Gastrocnemius medialis (tissue), 4 donors: ENCODE measurements around the gene ELF2. TPM values are rescaled to one million over a fixed set of nuclear protein-coding genes. Genes with fewer than 3 reads are reported as not detected.
"Not testable (repeated sequence)": the region's sequence is repeated elsewhere in the genome, so short reads cannot be mapped to it uniquely, and the experiment has no call there.

Experiments used
- ATAC-seq, 2 donors: fragments of 150-250 bp; one replicate each; pipeline ENCODE4 v1.9.1; 2016
- DNase-seq, 2 donors: peaks; one replicate each; pipeline ENCODE4 v3.0.0-alpha.2; 2019
- H3K27ac ChIP-seq, 4 donors: fragments of 200-600 bp; sonication (generic); 1 replicate in 1 of 4; 2 replicates in 3 of 4; pipeline ENCODE4 v1.5.1; 2016 to 2018; ENCODE audit warnings: mild to moderate bottlenecking in 2 of 4, moderate library complexity in 1 of 4
- H3K27me3 ChIP-seq, 3 donors: fragments of 200-600 bp; sonication (generic) in 2 of 3; 1 replicate in 1 of 3; 2 replicates in 2 of 3; pipeline versions ENCODE4 v1.5.1 to v1.6.0; 2016 to 2019; ENCODE audit warnings: mild to moderate bottlenecking in 1 of 3, moderate library complexity in 1 of 3
- H3K36me3 ChIP-seq, 2 donors: fragments of 200-600 bp; sonication (generic) in 1 of 2; one replicate each; pipeline ENCODE4 v1.5.1; 2017 to 2018
- H3K4me1 ChIP-seq, 2 donors: fragments of 200-600 bp; sonication (generic) in 1 of 2; one replicate each; pipeline ENCODE4 v1.5.1; 2016 to 2017; ENCODE audit warnings: mild to moderate bottlenecking in 2 of 2
- H3K4me3 ChIP-seq, 4 donors: fragments of 200-600 bp; sonication (generic) in 3 of 4; 1 replicate in 1 of 4; 2 replicates in 3 of 4; pipeline ENCODE4 v1.5.1; 2016 to 2019; ENCODE audit warnings: mild to moderate bottlenecking in 2 of 4
- H3K9me3 ChIP-seq, 3 donors: fragments of 200-600 bp; sonication (generic) in 2 of 3; 1 replicate in 1 of 3; 2 replicates in 2 of 3; pipeline ENCODE4 v1.5.1; 2016 to 2019
- POLR2A ChIP-seq, 2 donors: fragments of 450-650 bp; IDR thresholded peaks; one replicate each; pipeline ENCODE4 v1.6.1; 2017; ENCODE audit warnings: antibody characterized with exemption in 2 of 2, mild to moderate bottlenecking in 2 of 2, moderate library complexity in 2 of 2
- in situ Hi-C, 4 donors: fragments of 200-750 bp; cut with MboI; loops; one replicate each; pipeline versions ENCODE4 v1.15.0 to v1.8.0; 2017; ENCODE audit warnings: low sequenced_read_pairs in 4 of 4
- intact Hi-C: fragments of 100-400 bp; cut with DNase I; formaldehyde crosslinking; loops from one replicate; pipeline ENCODE4 v1.15.1; 2023; ENCODE audit warnings: low total_unique reads
- total RNA-seq, 4 donors: library from RNA; depleted of rRNA; stranded (reverse); fragments of >200 nt; gene quantifications; one replicate each; pipeline versions ENCODE4 v1.1.0 to v1.2.3, GENCODE V29; 2016
- TF ChIP-seq, protein P1 (sequence below), 5 experiments: fragments of 450-650 bp in 3 of 5; fragments of 200-600 bp in 2 of 5; sonication (generic) in 2 of 5; IDR thresholded peaks in 4 of 5; conservative IDR thresholded peaks in 1 of 5; 1 replicate in 4 of 5; 2 replicates in 1 of 5; pipeline ENCODE4 v1.5.1; 2016 to 2019; ENCODE audit warnings: antibody characterized with exemption in 5 of 5, mild to moderate bottlenecking in 3 of 5, moderate library complexity in 3 of 5

The ELF2 gene
- total RNA-seq, 4 donors from 2014 or later: 22.1 to 41.4 (median 29.7) TPM

GRCh38 chr4:139118365-139118764, 58.7 kb downstream of the ELF2 start:
- in situ Hi-C loops: no loop called here

GRCh38 chr4:139115226-139115625, 61.8 kb downstream of the ELF2 start:
- intact Hi-C loops: no loop called here
- H3K27me3 ChIP-seq: no peaks in the 10 kb centered on the region
- no peaks in the 10 kb centered on the region for H3K9me3 ChIP-seq
- no peak for ATAC-seq
- H3K27ac ChIP-seq: no peak overlapping the region
- in situ Hi-C loops: no loop called here
- H3K4me3 ChIP-seq: no peak overlapping the region
- peaks cover 0 to 10% of the 10 kb centered on the region in 2 donors for H3K36me3 ChIP-seq
- TF ChIP-seq, protein P1, sequence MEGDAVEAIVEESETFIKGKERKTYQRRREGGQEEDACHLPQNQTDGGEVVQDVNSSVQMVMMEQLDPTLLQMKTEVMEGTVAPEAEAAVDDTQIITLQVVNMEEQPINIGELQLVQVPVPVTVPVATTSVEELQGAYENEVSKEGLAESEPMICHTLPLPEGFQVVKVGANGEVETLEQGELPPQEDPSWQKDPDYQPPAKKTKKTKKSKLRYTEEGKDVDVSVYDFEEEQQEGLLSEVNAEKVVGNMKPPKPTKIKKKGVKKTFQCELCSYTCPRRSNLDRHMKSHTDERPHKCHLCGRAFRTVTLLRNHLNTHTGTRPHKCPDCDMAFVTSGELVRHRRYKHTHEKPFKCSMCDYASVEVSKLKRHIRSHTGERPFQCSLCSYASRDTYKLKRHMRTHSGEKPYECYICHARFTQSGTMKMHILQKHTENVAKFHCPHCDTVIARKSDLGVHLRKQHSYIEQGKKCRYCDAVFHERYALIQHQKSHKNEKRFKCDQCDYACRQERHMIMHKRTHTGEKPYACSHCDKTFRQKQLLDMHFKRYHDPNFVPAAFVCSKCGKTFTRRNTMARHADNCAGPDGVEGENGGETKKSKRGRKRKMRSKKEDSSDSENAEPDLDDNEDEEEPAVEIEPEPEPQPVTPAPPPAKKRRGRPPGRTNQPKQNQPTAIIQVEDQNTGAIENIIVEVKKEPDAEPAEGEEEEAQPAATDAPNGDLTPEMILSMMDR (IDR thresholded peaks at IDR 0.05 in 4 of 5, conservative IDR thresholded peaks at IDR 0.05 in 1 of 5): no peak
- TF ChIP-seq POLR2A (IDR thresholded peaks at IDR 0.05): no peak
- DNase-seq: no peak
- H3K4me1 ChIP-seq: no peaks in the 10 kb centered on the region

More at GRCh38 chr4:139118365-139118764, 58.7 kb downstream of the ELF2 start:
- no peaks in the 10 kb centered on the region for H3K4me1 ChIP-seq
- intact Hi-C loops: no loop called here
- no peak overlapping the region for H3K4me3 ChIP-seq
- no peaks in the 10 kb centered on the region for H3K27me3 ChIP-seq
- H3K27ac ChIP-seq: no peak overlapping the region
- H3K36me3 ChIP-seq: peaks cover 0 to 10% of the 10 kb centered on the region in 2 donors
- DNase-seq: no peak
- no peaks in the 10 kb centered on the region for H3K9me3 ChIP-seq
- TF ChIP-seq POLR2A (IDR thresholded peaks at IDR 0.05): no peak
- TF ChIP-seq, protein P1 (IDR thresholded peaks at IDR 0.05 in 4 of 5, conservative IDR thresholded peaks at IDR 0.05 in 1 of 5): no peak
- no peak for ATAC-seq

DNA sequence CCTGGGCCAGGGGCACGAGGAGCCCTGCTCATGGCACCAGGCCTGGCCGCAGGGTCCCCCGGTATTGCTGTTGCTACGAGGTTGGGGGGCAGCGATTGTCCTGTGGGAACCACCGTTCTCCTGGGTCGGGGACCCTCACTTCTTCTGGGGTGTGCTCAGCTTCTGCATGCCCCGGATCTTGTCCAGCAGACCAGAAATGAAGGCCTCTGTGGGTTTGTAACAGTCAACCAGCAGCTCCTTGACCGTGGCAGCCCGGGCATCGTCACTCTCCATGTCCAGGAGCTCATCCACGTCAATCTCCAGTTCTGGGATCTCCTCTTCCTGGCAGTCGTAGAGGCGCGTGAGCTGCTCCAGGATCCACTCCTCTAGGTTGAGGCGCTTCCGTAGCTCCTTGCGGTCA, 62.2 kb downstream of the ELF2 start:
- H3K36me3 ChIP-seq, ATAC-seq, H3K9me3 ChIP-seq, H3K27ac ChIP-seq, H3K27me3 ChIP-seq, in situ Hi-C loops, DNase-seq, H3K4me3 ChIP-seq, intact Hi-C loops, H3K4me1 ChIP-seq: not testable (repeated sequence)

DNA sequence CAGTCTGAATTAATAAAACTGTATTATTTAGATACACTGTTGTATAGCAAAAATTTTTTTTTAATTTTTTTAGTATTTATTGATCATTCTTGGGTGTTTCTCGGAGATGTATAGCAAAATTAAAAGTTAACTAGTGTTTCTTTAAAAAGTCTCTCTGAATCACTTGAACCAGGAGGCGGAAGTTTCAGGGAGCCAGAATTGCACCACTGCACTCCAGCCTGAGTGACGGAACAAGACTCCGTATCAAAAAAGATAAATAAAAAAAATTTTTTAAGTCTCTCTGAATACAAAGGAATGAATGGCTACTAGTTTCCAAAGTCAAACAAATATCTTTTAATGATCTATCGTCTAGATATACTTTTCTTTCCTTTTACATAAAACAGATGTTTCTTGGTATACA, 64.4 kb downstream of the ELF2 start:
- no peak for DNase-seq
- Histone ChIP-seq H3K4me3 (no peak overlapping the region), H3K36me3 (peaks cover 0 to 9% of the 10 kb centered on the region in 2 donors), H3K9me3 (no peaks in the 10 kb centered on the region), H3K4me1 (peaks cover 7 to 16% of the 10 kb centered on the region in 2 donors), H3K27me3 (no peaks in the 10 kb centered on the region), H3K27ac (no peak overlapping the region)
- intact Hi-C loops (no loop called here), in situ Hi-C loops (no loop called here)
- TF ChIP-seq, protein P1 (IDR thresholded peaks at IDR 0.05 in 4 of 5, conservative IDR thresholded peaks at IDR 0.05 in 1 of 5): no peak
- TF ChIP-seq POLR2A (IDR thresholded peaks at IDR 0.05): no peak
- no peak for ATAC-seq

GRCh38 chr4:139108567-139109128, 68.4 kb downstream of the ELF2 start:
- no peak overlapping the region for H3K4me3 ChIP-seq
- H3K9me3 ChIP-seq: no peaks in the 10 kb centered on the region
- intact Hi-C loops: no loop called here
- no peak for DNase-seq
- no peaks in the 10 kb centered on the region for H3K36me3 ChIP-seq
- no peak for ATAC-seq
- peak overlapping the region; percentile 39 to 68 (median 56) for H3K27ac ChIP-seq
- in situ Hi-C loops: loop anchor here in 3 of 4 donors (10.0 kb wide), 2 partner anchors 56 to 186 kb away; no protein-coding TSS in a partner anchor
- no peaks in the 10 kb centered on the region for H3K27me3 ChIP-seq
- H3K4me1 ChIP-seq: peaks cover 17 to 21% of the 10 kb centered on the region in 2 donors
- TF ChIP-seq, protein P1 (IDR thresholded peaks at IDR 0.05 in 4 of 5, conservative IDR thresholded peaks at IDR 0.05 in 1 of 5): no peak
- no peak for TF ChIP-seq POLR2A (IDR thresholded peaks at IDR 0.05)
